Naive thymus-derived CD4-positive, alpha-beta T cell (primary cell): ENCODE data around the gene OR10G6. TPM values are rescaled to one million over a fixed set of nuclear protein-coding genes. Genes with fewer than 3 reads are reported as not detected.

Experiments used
- ATAC-seq: fragments of 150-1000 bp; cut with Tn5 transposase; 2 replicates; pipeline ENCODE4 v1.10.0; 2021; ENCODE audit warnings: mild to moderate bottlenecking, moderate library complexity
- CTCF ChIA-PET: fragments of 350-600 bp; sonication (Branson Sonifier 250); formaldehyde crosslinking; loops from one replicate; lab custom pipeline; 2021; ENCODE audit warnings: antibody characterized with exemption; lab: Charles Lee
- POLR2A ChIA-PET: fragments of 350-600 bp; sonication (Branson Sonifier 250); formaldehyde crosslinking; loops from one replicate; lab custom pipeline; 2021; ENCODE audit warnings: antibody characterized with exemption, inconsistent platforms; lab: Charles Lee
- DNase-seq, 9 donors: peaks; one replicate each; pipeline versions ENCODE4 v3.0.0 to v3.0.0-alpha.2; 2020 to 2022; ENCODE audit warnings: mixed read lengths in 1 of 9
- H3K27ac ChIP-seq: one replicate; pipeline ENCODE4 v1.7.0; 2013; ENCODE audit warnings: mild to moderate bottlenecking, low read depth, low read length, moderate library complexity
- H3K27me3 ChIP-seq, 2 donors: one replicate each; pipeline ENCODE4 v1.7.0; 2013; ENCODE audit warnings: low read length in 2 of 2, mild to moderate bottlenecking in 2 of 2, moderate library complexity in 2 of 2; ENCODE audit not compliant: control insufficient read depth in 2 of 2, insufficient read depth in 2 of 2
- H3K36me3 ChIP-seq, 3 experiments: 1 replicate in 2 of 3; 2 replicates in 1 of 3; pipeline ENCODE4 v1.7.0; 2013; ENCODE audit warnings: low read length in 3 of 3, mild to moderate bottlenecking in 3 of 3, moderate library complexity in 1 of 3; ENCODE audit not compliant: insufficient read depth in 3 of 3, control insufficient read depth in 2 of 3
- H3K4me1 ChIP-seq, 2 donors: one replicate each; pipeline ENCODE4 v1.7.0; 2013; ENCODE audit warnings: low read length in 2 of 2, mild to moderate bottlenecking in 2 of 2, moderate library complexity in 1 of 2; ENCODE audit not compliant: control insufficient read depth in 2 of 2, insufficient read depth in 2 of 2
- H3K4me3 ChIP-seq: 2 replicates; pipeline ENCODE4 v1.7.0; 2013; ENCODE audit warnings: mild to moderate bottlenecking, low read length
- H3K9me3 ChIP-seq, 3 experiments: 1 replicate in 2 of 3; 2 replicates in 1 of 3; pipeline ENCODE4 v1.7.0; 2013; ENCODE audit warnings: low read length in 3 of 3; ENCODE audit not compliant: control insufficient read depth in 2 of 3
- H3K27ac Mint-ChIP-seq, 9 donors: one replicate each; pipeline ENCODE4 v1.8.0; 2020 to 2022; ENCODE audit warnings: mixed read lengths in 9 of 9, mild to moderate bottlenecking in 8 of 9, moderate library complexity in 5 of 9, inconsistent platforms in 2 of 9
- H3K27me3 Mint-ChIP-seq, 5 donors: one replicate each; pipeline ENCODE4 v1.8.0; 2021 to 2022; ENCODE audit warnings: mixed read lengths in 5 of 5, mild to moderate bottlenecking in 1 of 5
- H3K36me3 Mint-ChIP-seq, 5 donors: one replicate each; pipeline ENCODE4 v1.8.0; 2020 to 2022; ENCODE audit warnings: mixed read lengths in 5 of 5, mild to moderate bottlenecking in 3 of 5, inconsistent platforms in 1 of 5
- H3K4me1 Mint-ChIP-seq, 7 donors: one replicate each; pipeline ENCODE4 v1.8.0; 2020 to 2022; ENCODE audit warnings: mixed read lengths in 7 of 7, mild to moderate bottlenecking in 3 of 7, inconsistent platforms in 1 of 7
- H3K4me3 Mint-ChIP-seq, 10 donors: one replicate each; pipeline ENCODE4 v1.8.0; 2020 to 2022; ENCODE audit warnings: mild to moderate bottlenecking in 10 of 10, mixed read lengths in 10 of 10, moderate library complexity in 6 of 10, inconsistent platforms in 2 of 10
- H3K9me3 Mint-ChIP-seq, 11 donors: one replicate each; pipeline ENCODE4 v1.8.0; 2020 to 2022; ENCODE audit warnings: mixed read lengths in 11 of 11, mild to moderate bottlenecking in 4 of 11, inconsistent platforms in 1 of 11, moderate library complexity in 1 of 11
- intact Hi-C, 2 donors: fragments of 100-400 bp; cut with micrococcal nuclease; formaldehyde crosslinking; loops; one replicate each; pipeline ENCODE4 v1.15.1; 2023
- polyA plus RNA-seq, 2 donors: library from polyadenylated mRNA; unstranded; fragments of 300-500 nt; fragmentation: Illumina TruSeq; gene quantifications; one replicate each; pipeline ENCODE4 v1.2.3, GENCODE V29; 2021
- total RNA-seq, 6 experiments: library from RNA in 5 of 6; stranded (reverse) in 5 of 6; gene quantifications; 1 replicate in 5 of 6; 2 replicates in 1 of 6; pipeline ENCODE4 v1.2.3 and lab custom pipeline; 2021 to 2026

OR10G6 gene
- total and polyA plus RNA-seq, 7 experiments from 2014 or later = not detected

GRCh38 chr11:124012697-124013096 lies 17.7 kb upstream of the OR10G6 start, which contains the start of gene OR10G4:
Gene OR10G4, plus strand, starts transcription at chr11:124012997. Its CDS starts 2,578 bp downstream, at chr11:124015575.
- Histone ChIP-seq H3K9me3 (no peaks in the 10 kb centered on the region), H3K4me3 (no peak within 1 kb of the TSS), H3K36me3 (no peaks in the 10 kb centered on the region), H3K4me1 (no peaks in the 10 kb centered on the region), H3K27ac (no peak within 1 kb of the TSS), H3K27me3 (no peaks in the 10 kb centered on the region)
- POLR2A ChIA-PET = no interaction called here
- Mint-ChIP-seq H3K9me3 (peaks cover 0 to 2% (median 0%) of the 10 kb centered on the region in 11 donors), H3K4me3 (no peak within 1 kb of the TSS), H3K27ac (no peak within 1 kb of the TSS), H3K27me3 (peaks cover 0 to 19% (median 10%) of the 10 kb centered on the region in 5 donors), H3K36me3 (no peaks in the 10 kb centered on the region), H3K4me1 (no peaks in the 10 kb centered on the region)
- ATAC-seq (no peak), DNase-seq (no peak)
- intact Hi-C loops = no loop called here
- CTCF ChIA-PET = no interaction called here

- Mint-ChIP-seq H3K4me3 (no peak overlapping the region), H3K27ac (no peak overlapping the region), H3K27me3 (peaks cover 0 to 10% (median 8%) of the 10 kb centered on the region in 5 donors), H3K4me1 (peaks cover 0 to 6% (median 0%) of the 10 kb centered on the region in 7 donors), H3K9me3 (peaks cover 0 to 19% (median 12%) of the 10 kb centered on the region in 11 donors), H3K36me3 (no peaks in the 10 kb centered on the region)
- ChIA-PET CTCF (no interaction called here), POLR2A (no interaction called here)
- no peak for DNase-seq
- H3K4me1 ChIP-seq = no peaks in the 10 kb centered on the region
- H3K4me3 ChIP-seq = no peak overlapping the region
- H3K9me3 ChIP-seq = no peaks in the 10 kb centered on the region
- no peak overlapping the region for H3K27ac ChIP-seq
- no peak for ATAC-seq
- no peaks in the 10 kb centered on the region for H3K36me3 ChIP-seq
- H3K27me3 ChIP-seq = no peaks in the 10 kb centered on the region
- intact Hi-C loops = no loop called here
These were observed 15.7 kb downstream of the OR10G6 start for GRCh38 chr11:123979311-123979710.

GRCh38 chr11:123977731-123978347 lies 17.1 kb downstream of the OR10G6 start, which contains the start of gene OR10S1:
Gene OR10S1, minus strand, starts transcription at chr11:123977781. Its CDS starts 117 bp downstream, at chr11:123977664.
- intact Hi-C loops = no loop called here
- Histone ChIP-seq H3K27me3 (no peaks in the 10 kb centered on the region), H3K27ac (no peak within 1 kb of the TSS), H3K36me3 (no peaks in the 10 kb centered on the region), H3K9me3 (no peaks in the 10 kb centered on the region), H3K4me1 (no peaks in the 10 kb centered on the region), H3K4me3 (no peak within 1 kb of the TSS)
- peaks cover 0 to 6% (median 0%) of the 10 kb centered on the region in 7 donors for H3K4me1 Mint-ChIP-seq
- no peak within 1 kb of the TSS for H3K27ac Mint-ChIP-seq
- CTCF ChIA-PET = no interaction called here
- no peaks in the 10 kb centered on the region for H3K36me3 Mint-ChIP-seq
- peaks cover 0 to 14% (median 4%) of the 10 kb centered on the region in 5 donors for H3K27me3 Mint-ChIP-seq
- H3K9me3 Mint-ChIP-seq = peaks cover 0 to 14% (median 8%) of the 10 kb centered on the region in 11 donors
- ATAC-seq (no peak), DNase-seq (no peak)
- POLR2A ChIA-PET = no interaction called here
- H3K4me3 Mint-ChIP-seq = no peak within 1 kb of the TSS

GRCh38 chr11:123976770-123977560 lies 18.0 kb downstream of the OR10G6 start:
- Mint-ChIP-seq H3K27ac (no peak overlapping the region), H3K4me1 (peaks cover 0 to 6% (median 0%) of the 10 kb centered on the region in 7 donors), H3K27me3 (peaks cover 0 to 14% (median 6%) of the 10 kb centered on the region in 5 donors), H3K4me3 (no peak overlapping the region), H3K9me3 (peaks cover 0 to 6% (median under 1%) of the 10 kb centered on the region in 11 donors), H3K36me3 (no peaks in the 10 kb centered on the region)
- ChIA-PET POLR2A (no interaction called here), CTCF (no interaction called here)
- Histone ChIP-seq H3K27ac (no peak overlapping the region), H3K4me1 (no peaks in the 10 kb centered on the region), H3K27me3 (no peaks in the 10 kb centered on the region), H3K9me3 (no peaks in the 10 kb centered on the region), H3K36me3 (no peaks in the 10 kb centered on the region), H3K4me3 (no peak overlapping the region)
- intact Hi-C loops = no loop called here
- DNase-seq (no peak), ATAC-seq (no peak)

- Mint-ChIP-seq H3K36me3 (no peaks in the 10 kb centered on the region), H3K27ac (no peak overlapping the region), H3K9me3 (peaks cover 0 to 8% (median 0%) of the 10 kb centered on the region in 11 donors), H3K4me1 (peaks cover 0 to 6% (median 0%) of the 10 kb centered on the region in 7 donors), H3K27me3 (peaks cover 0 to 17% (median 6%) of the 10 kb centered on the region in 5 donors), H3K4me3 (no peak overlapping the region)
- H3K9me3 ChIP-seq = no peaks in the 10 kb centered on the region
- CTCF ChIA-PET = no interaction called here
- ATAC-seq (no peak), DNase-seq (no peak)
- H3K4me3 ChIP-seq = no peak overlapping the region
- no peaks in the 10 kb centered on the region for H3K36me3 ChIP-seq
- POLR2A ChIA-PET = no interaction called here
- H3K27me3 ChIP-seq = no peaks in the 10 kb centered on the region
- intact Hi-C loops = no loop called here
- no peak overlapping the region for H3K27ac ChIP-seq
- no peaks in the 10 kb centered on the region for H3K4me1 ChIP-seq
These were observed 21.1 kb downstream of the OR10G6 start for GRCh38 chr11:123973816-123974215.

GRCh38 chr11:123956752-123957151 lies 38.2 kb downstream of the OR10G6 start:
- H3K27me3 Mint-ChIP-seq = peaks cover 0 to 20% (median 8%) of the 10 kb centered on the region in 5 donors
- Histone ChIP-seq H3K27me3 (no peaks in the 10 kb centered on the region), H3K4me3 (no peak overlapping the region), H3K27ac (no peak overlapping the region), H3K36me3 (no peaks in the 10 kb centered on the region), H3K4me1 (no peaks in the 10 kb centered on the region), H3K9me3 (no peaks in the 10 kb centered on the region)
- H3K4me3 Mint-ChIP-seq = no peak overlapping the region
- no peak for ATAC-seq
- DNase-seq = no peak
- intact Hi-C loops = no loop called here
- no peak overlapping the region for H3K27ac Mint-ChIP-seq
- peaks cover 0 to 22% (median 11%) of the 10 kb centered on the region in 11 donors for H3K9me3 Mint-ChIP-seq
- ChIA-PET POLR2A (no interaction called here), CTCF (no interaction called here)
- H3K4me1 Mint-ChIP-seq = no peaks in the 10 kb centered on the region
- no peaks in the 10 kb centered on the region for H3K36me3 Mint-ChIP-seq
